IPS DF 6.9 (cell line): ENCODE data around the gene SUPT16H.

Experiments
- DNase-seq: peaks from one replicate; pipeline ENCODE4 v3.0.0-alpha.2; 2013; ENCODE audit warnings: low read depth, low spot score
- H3K27ac ChIP-seq: one replicate; pipeline ENCODE4 v1.5.1; 2013; ENCODE audit warnings: low read length, control low read depth
- H3K27me3 ChIP-seq: 2 replicates; pipeline ENCODE4 v1.6.1; 2013; ENCODE audit warnings: mild to moderate bottlenecking, low read length; ENCODE audit not compliant: control insufficient read depth, insufficient read depth
- H3K36me3 ChIP-seq: 2 replicates; pipeline ENCODE4 v1.6.1; 2013; ENCODE audit warnings: low read length; ENCODE audit not compliant: control insufficient read depth, insufficient read depth
- H3K4me1 ChIP-seq: 2 replicates; pipeline ENCODE4 v1.6.1; 2013; ENCODE audit warnings: low read length; ENCODE audit not compliant: control insufficient read depth, insufficient read depth
- H3K4me3 ChIP-seq: 2 replicates; pipeline ENCODE4 v1.5.1; 2013; ENCODE audit warnings: mild to moderate bottlenecking, low read length
- H3K9me3 ChIP-seq: 2 replicates; pipeline ENCODE4 v1.6.1; 2013; ENCODE audit warnings: low read length, inconsistent platforms; ENCODE audit not compliant: control insufficient read depth, insufficient read depth
- WGBS: extraction: QIAGEN DNeasy Blood & Tissue Kit; methylation state at CpG from one replicate; pipeline ENCODE4 v1.1.7; 2013; ENCODE audit warnings: mixed read lengths, missing lambda C conversion rate; ENCODE audit not compliant: insufficient read length, insufficient coverage; 5-methylcytosine and 5-hydroxymethylcytosine counted together

The SUPT16H gene

GRCh38 chr14:21383848-21384493, at the start of gene SUPT16H:
SUPT16H (minus strand) TSS chr14:21384019; CDS start chr14:21383927, 92 bp downstream.
- Histone ChIP-seq H3K27ac (no peak within 1 kb of the TSS), H3K27me3 (no peaks in the 10 kb centered on the region), H3K4me3 (peak within 1 kb of the TSS; percentile 100), H3K4me1 (no peaks in the 10 kb centered on the region; the same call in 1 of the 2 replicates), H3K9me3 (no peaks in the 10 kb centered on the region), H3K36me3 (no peaks in the 10 kb centered on the region; the same call in 1 of the 2 replicates)
- no CpG with 5 or more reads among the region's 54 CpGs for WGBS
- peak; percentile 87 for DNase-seq

- no peak for DNase-seq
- Histone ChIP-seq H3K4me3 (no peak overlapping the region), H3K27ac (no peak overlapping the region), H3K4me1 (no peaks in the 10 kb centered on the region), H3K9me3 (no peaks in the 10 kb centered on the region), H3K36me3 (peaks cover 29% of the 10 kb centered on the region), H3K27me3 (no peaks in the 10 kb centered on the region)
- no CpG with 5 or more reads among the region's 2 CpGs for whole genome bisulfite sequencing
Observed at GRCh38 chr14:21431126-21431525, 47.3 kb upstream of the SUPT16H start.

GRCh38 chr14:21428930-21429329, 45.1 kb upstream of the SUPT16H start:
- no peaks in the 10 kb centered on the region for H3K4me1 ChIP-seq
- H3K4me3 ChIP-seq, result no peak overlapping the region
- DNase-seq, result no peak
- WGBS, result no CpG with 5 or more reads among the region's 4 CpGs
- H3K27ac ChIP-seq, result no peak overlapping the region
- H3K36me3 ChIP-seq, result peaks cover 33% of the 10 kb centered on the region
- no peaks in the 10 kb centered on the region for H3K9me3 ChIP-seq
- H3K27me3 ChIP-seq, result no peaks in the 10 kb centered on the region

- no CpG with 5 or more reads among the region's 1 CpG for WGBS
- Histone ChIP-seq H3K36me3 (peaks cover 47% of the 10 kb centered on the region), H3K27ac (no peak overlapping the region), H3K9me3 (no peaks in the 10 kb centered on the region), H3K4me1 (no peaks in the 10 kb centered on the region), H3K27me3 (no peaks in the 10 kb centered on the region), H3K4me3 (no peak overlapping the region)
- DNase-seq, result no peak
Observed at GRCh38 chr14:21426692-21427091, 42.9 kb upstream of the SUPT16H start.

GRCh38 chr14:21419528-21419927, 35.7 kb upstream of the SUPT16H start:
- H3K9me3 ChIP-seq, result no peaks in the 10 kb centered on the region
- no CpG with 5 or more reads among the region's 5 CpGs for WGBS
- H3K27me3 ChIP-seq, result no peaks in the 10 kb centered on the region
- H3K36me3 ChIP-seq, result peaks cover 31% of the 10 kb centered on the region; the same call in 1 of the 2 replicates
- no peak for DNase-seq
- no peak overlapping the region for H3K4me3 ChIP-seq
- H3K4me1 ChIP-seq, result no peaks in the 10 kb centered on the region
- no peak overlapping the region for H3K27ac ChIP-seq

- peaks cover 26% of the 10 kb centered on the region; the same call in 1 of the 2 replicates for H3K36me3 ChIP-seq
- WGBS, result no CpG with 5 or more reads among the region's 4 CpGs
- H3K27me3 ChIP-seq, result no peaks in the 10 kb centered on the region
- no peaks in the 10 kb centered on the region for H3K4me1 ChIP-seq
- DNase-seq, result no peak
- H3K27ac ChIP-seq, result no peak overlapping the region
- H3K4me3 ChIP-seq, result no peak overlapping the region
- no peaks in the 10 kb centered on the region for H3K9me3 ChIP-seq
Observed at GRCh38 chr14:21415329-21415728, 31.5 kb upstream of the SUPT16H start.

- Histone ChIP-seq H3K4me3 (no peak overlapping the region), H3K27ac (no peak overlapping the region), H3K27me3 (no peaks in the 10 kb centered on the region), H3K4me1 (no peaks in the 10 kb centered on the region), H3K9me3 (no peaks in the 10 kb centered on the region), H3K36me3 (peaks cover 22% of the 10 kb centered on the region; the same call in 1 of the 2 replicates)
- DNase-seq, result no peak
- no CpG with 5 or more reads among the region's 1 CpG for WGBS
Observed at GRCh38 chr14:21414137-21414631, 30.4 kb upstream of the SUPT16H start.

GRCh38 chr14:21408147-21408546, 24.3 kb upstream of the SUPT16H start:
- Histone ChIP-seq H3K27me3 (no peaks in the 10 kb centered on the region), H3K27ac (no peak overlapping the region), H3K4me3 (no peak overlapping the region), H3K4me1 (no peaks in the 10 kb centered on the region), H3K36me3 (peaks cover 23% of the 10 kb centered on the region; the same call in 1 of the 2 replicates), H3K9me3 (no peaks in the 10 kb centered on the region)
- DNase-seq, result no peak
- WGBS, result no CpG with 5 or more reads among the region's 3 CpGs

GRCh38 chr14:21406213-21406612, 22.4 kb upstream of the SUPT16H start:
- Histone ChIP-seq H3K36me3 (peaks cover 33% of the 10 kb centered on the region; the same call in 1 of the 2 replicates), H3K9me3 (no peaks in the 10 kb centered on the region), H3K27ac (no peak overlapping the region), H3K4me1 (no peaks in the 10 kb centered on the region), H3K4me3 (no peak overlapping the region), H3K27me3 (no peaks in the 10 kb centered on the region)
- no peak for DNase-seq

GRCh38 chr14:21405097-21405496, 21.3 kb upstream of the SUPT16H start:
- no peak overlapping the region for H3K27ac ChIP-seq
- peaks cover 33% of the 10 kb centered on the region; the same call in 1 of the 2 replicates for H3K36me3 ChIP-seq
- no peak for DNase-seq
- H3K27me3 ChIP-seq, result no peaks in the 10 kb centered on the region
- no peaks in the 10 kb centered on the region for H3K4me1 ChIP-seq
- no CpG with 5 or more reads among the region's 3 CpGs for WGBS
- no peak overlapping the region for H3K4me3 ChIP-seq
- no peaks in the 10 kb centered on the region for H3K9me3 ChIP-seq
